A549 (cell line): ENCODE measurements around the gene UBE2C.

Source experiments
- CEBPB ChIP-seq, 2 experiments: fragments of >200 bp in 1 of 2; sonication (Bioruptor Twin) in 1 of 2; formaldehyde crosslinking in 1 of 2; IDR thresholded peaks; 2 replicates each; pipeline ENCODE4 v1.6.1; 2012 to 2016
- EP300 ChIP-seq, 2 experiments: fragments of >200 bp; sonication (Bioruptor Twin); formaldehyde crosslinking; IDR thresholded peaks; 2 replicates in 1 of 2; 3 replicates in 1 of 2; pipeline ENCODE4 v1.6.1; 2016 to 2017
- ESRRA ChIP-seq: fragments of 150-350 bp; IDR thresholded peaks from 2 replicates; pipeline ENCODE4 v1.6.1; 2014; ENCODE audit warnings: mild to moderate bottlenecking, low read length, borderline replicate concordance
- FOSL2 ChIP-seq, 2 experiments: fragments of 450-650 bp in 1 of 2; fragments of >200 bp in 1 of 2; sonication (Bioruptor Twin) in 1 of 2; formaldehyde crosslinking; IDR thresholded peaks; 2 replicates each; pipeline versions ENCODE4 v1.5.0 to v1.6.1; 2016 to 2020; ENCODE audit warnings: mild to moderate bottlenecking in 1 of 2, moderate library complexity in 1 of 2
- KDM5A ChIP-seq: fragments of 200-600 bp; sonication (generic); IDR thresholded peaks from 2 replicates; pipeline ENCODE4 v1.6.1; 2016; ENCODE audit warnings: antibody characterized with exemption, mild to moderate bottlenecking
- NFE2L2 ChIP-seq: fragments of 150-350 bp; conservative IDR thresholded peaks from 2 replicates; pipeline ENCODE4 v1.6.1; 2014; ENCODE audit warnings: low read length
- PHF8 ChIP-seq: fragments of 200-600 bp; sonication (generic); IDR thresholded peaks from 2 replicates; pipeline ENCODE4 v1.6.1; 2016; ENCODE audit warnings: low read depth, mild to moderate bottlenecking, antibody characterized with exemption, moderate library complexity, borderline replicate concordance
- POLR2A ChIP-seq: IDR thresholded peaks from 2 replicates; pipeline ENCODE4 v1.6.1; 2012; ENCODE audit warnings: mild to moderate bottlenecking, low read length
- RNF2 ChIP-seq: fragments of 200-600 bp; sonication (generic); IDR thresholded peaks from 2 replicates; pipeline ENCODE4 v1.6.1; 2016; ENCODE audit warnings: low read depth, mild to moderate bottlenecking, antibody characterized with exemption, moderate library complexity, borderline replicate concordance
- ZFP36 ChIP-seq: fragments of 450-650 bp; IDR thresholded peaks from 2 replicates; pipeline ENCODE4 v1.6.1; 2014; ENCODE audit warnings: borderline replicate concordance; ENCODE audit not compliant: partially characterized antibody
- TF ChIP-seq, protein P1 (sequence below): fragments of >200 bp; sonication (Bioruptor Twin); formaldehyde crosslinking; IDR thresholded peaks from 3 replicates; pipeline ENCODE4 v1.5.1; 2016
- TF ChIP-seq, protein P2 (sequence below): IDR thresholded peaks from 2 replicates; pipeline ENCODE4 v1.6.1; 2012
- TF ChIP-seq, protein P3 (sequence below): fragments of 200-600 bp; sonication (generic); IDR thresholded peaks from 2 replicates; pipeline ENCODE4 v1.6.1; 2016; ENCODE audit warnings: antibody characterized with exemption, mild to moderate bottlenecking, moderate library complexity
- TF ChIP-seq, protein P4 (sequence below): fragments of 450-650 bp; IDR thresholded peaks from 2 replicates; pipeline ENCODE4 v1.6.1; 2014; ENCODE audit warnings: antibody characterized with exemption

DNA sequence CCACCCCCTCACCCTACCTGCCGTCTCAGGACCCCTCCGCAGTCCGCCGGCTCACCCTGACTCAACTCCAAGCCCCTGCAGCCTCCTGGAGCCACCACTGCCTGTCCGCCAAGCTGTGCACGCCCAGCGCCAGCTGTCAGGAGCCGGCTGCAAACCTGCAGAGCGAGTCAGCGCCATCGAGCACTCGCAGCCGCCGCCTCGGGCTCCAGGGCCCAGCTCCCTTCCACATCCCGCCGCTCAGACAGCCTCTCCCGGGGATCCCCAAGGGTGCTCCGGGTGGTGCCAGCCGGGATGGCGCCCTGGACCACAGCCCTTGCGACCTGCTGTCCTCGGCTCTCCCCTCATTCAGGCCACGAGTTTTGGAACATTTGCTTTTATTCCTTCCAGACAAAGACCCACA, 10.4 kb downstream of the UBE2C start:
- TF ChIP-seq POLR2A (no peak), KDM5A (no peak), ESRRA (no peak), RNF2 (no peak), FOSL2 (IDR thresholded peaks at IDR 0.05) (no peak), FOSL2 (CRISPR knock-in tag; IDR thresholded peaks at IDR 0.05) (no peak), EP300 (IDR thresholded peaks at IDR 0.05) (no peak), CEBPB (IDR thresholded peaks at IDR 0.05) (no peak), PHF8 (no peak), ZFP36 (no peak), NFE2L2 (no peak)
- TF ChIP-seq, protein P1, sequence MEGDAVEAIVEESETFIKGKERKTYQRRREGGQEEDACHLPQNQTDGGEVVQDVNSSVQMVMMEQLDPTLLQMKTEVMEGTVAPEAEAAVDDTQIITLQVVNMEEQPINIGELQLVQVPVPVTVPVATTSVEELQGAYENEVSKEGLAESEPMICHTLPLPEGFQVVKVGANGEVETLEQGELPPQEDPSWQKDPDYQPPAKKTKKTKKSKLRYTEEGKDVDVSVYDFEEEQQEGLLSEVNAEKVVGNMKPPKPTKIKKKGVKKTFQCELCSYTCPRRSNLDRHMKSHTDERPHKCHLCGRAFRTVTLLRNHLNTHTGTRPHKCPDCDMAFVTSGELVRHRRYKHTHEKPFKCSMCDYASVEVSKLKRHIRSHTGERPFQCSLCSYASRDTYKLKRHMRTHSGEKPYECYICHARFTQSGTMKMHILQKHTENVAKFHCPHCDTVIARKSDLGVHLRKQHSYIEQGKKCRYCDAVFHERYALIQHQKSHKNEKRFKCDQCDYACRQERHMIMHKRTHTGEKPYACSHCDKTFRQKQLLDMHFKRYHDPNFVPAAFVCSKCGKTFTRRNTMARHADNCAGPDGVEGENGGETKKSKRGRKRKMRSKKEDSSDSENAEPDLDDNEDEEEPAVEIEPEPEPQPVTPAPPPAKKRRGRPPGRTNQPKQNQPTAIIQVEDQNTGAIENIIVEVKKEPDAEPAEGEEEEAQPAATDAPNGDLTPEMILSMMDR: no peak
- TF ChIP-seq, protein P2, sequence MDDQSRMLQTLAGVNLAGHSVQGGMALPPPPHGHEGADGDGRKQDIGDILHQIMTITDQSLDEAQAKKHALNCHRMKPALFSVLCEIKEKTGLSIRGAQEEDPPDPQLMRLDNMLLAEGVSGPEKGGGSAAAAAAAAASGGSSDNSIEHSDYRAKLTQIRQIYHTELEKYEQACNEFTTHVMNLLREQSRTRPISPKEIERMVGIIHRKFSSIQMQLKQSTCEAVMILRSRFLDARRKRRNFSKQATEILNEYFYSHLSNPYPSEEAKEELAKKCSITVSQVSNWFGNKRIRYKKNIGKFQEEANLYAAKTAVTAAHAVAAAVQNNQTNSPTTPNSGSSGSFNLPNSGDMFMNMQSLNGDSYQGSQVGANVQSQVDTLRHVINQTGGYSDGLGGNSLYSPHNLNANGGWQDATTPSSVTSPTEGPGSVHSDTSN: no peak
- TF ChIP-seq, protein P3, sequence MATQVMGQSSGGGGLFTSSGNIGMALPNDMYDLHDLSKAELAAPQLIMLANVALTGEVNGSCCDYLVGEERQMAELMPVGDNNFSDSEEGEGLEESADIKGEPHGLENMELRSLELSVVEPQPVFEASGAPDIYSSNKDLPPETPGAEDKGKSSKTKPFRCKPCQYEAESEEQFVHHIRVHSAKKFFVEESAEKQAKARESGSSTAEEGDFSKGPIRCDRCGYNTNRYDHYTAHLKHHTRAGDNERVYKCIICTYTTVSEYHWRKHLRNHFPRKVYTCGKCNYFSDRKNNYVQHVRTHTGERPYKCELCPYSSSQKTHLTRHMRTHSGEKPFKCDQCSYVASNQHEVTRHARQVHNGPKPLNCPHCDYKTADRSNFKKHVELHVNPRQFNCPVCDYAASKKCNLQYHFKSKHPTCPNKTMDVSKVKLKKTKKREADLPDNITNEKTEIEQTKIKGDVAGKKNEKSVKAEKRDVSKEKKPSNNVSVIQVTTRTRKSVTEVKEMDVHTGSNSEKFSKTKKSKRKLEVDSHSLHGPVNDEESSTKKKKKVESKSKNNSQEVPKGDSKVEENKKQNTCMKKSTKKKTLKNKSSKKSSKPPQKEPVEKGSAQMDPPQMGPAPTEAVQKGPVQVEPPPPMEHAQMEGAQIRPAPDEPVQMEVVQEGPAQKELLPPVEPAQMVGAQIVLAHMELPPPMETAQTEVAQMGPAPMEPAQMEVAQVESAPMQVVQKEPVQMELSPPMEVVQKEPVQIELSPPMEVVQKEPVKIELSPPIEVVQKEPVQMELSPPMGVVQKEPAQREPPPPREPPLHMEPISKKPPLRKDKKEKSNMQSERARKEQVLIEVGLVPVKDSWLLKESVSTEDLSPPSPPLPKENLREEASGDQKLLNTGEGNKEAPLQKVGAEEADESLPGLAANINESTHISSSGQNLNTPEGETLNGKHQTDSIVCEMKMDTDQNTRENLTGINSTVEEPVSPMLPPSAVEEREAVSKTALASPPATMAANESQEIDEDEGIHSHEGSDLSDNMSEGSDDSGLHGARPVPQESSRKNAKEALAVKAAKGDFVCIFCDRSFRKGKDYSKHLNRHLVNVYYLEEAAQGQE: no peak
- TF ChIP-seq, protein P4, sequence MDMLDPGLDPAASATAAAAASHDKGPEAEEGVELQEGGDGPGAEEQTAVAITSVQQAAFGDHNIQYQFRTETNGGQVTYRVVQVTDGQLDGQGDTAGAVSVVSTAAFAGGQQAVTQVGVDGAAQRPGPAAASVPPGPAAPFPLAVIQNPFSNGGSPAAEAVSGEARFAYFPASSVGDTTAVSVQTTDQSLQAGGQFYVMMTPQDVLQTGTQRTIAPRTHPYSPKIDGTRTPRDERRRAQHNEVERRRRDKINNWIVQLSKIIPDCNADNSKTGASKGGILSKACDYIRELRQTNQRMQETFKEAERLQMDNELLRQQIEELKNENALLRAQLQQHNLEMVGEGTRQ: no peak
